Measurements from ENCODE around the gene RAB33A.
A peak's percentile ranks its signal among the peaks of the same experiment; 100 is the strongest.

DNA sequence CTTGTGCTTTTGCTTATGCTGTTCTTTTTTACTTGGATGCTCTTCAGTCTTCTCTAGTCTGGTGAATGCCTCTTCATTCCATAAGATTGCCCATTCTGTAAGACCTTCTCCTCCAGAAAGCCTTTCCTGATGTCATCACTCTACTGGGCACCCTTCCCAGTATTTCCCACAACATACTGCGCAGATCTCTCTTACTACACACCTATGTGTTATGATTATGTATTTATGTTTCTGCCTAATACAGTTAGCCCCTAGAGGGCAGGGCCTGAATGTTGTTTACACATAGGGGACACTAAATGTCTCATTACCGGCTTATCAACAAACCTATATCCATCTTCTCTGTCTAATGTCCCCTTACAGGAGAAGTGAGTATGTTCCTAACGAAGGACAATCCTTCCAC is 27.3 kb upstream of the RAB33A start:
- TF ChIP-seq, protein P1, sequence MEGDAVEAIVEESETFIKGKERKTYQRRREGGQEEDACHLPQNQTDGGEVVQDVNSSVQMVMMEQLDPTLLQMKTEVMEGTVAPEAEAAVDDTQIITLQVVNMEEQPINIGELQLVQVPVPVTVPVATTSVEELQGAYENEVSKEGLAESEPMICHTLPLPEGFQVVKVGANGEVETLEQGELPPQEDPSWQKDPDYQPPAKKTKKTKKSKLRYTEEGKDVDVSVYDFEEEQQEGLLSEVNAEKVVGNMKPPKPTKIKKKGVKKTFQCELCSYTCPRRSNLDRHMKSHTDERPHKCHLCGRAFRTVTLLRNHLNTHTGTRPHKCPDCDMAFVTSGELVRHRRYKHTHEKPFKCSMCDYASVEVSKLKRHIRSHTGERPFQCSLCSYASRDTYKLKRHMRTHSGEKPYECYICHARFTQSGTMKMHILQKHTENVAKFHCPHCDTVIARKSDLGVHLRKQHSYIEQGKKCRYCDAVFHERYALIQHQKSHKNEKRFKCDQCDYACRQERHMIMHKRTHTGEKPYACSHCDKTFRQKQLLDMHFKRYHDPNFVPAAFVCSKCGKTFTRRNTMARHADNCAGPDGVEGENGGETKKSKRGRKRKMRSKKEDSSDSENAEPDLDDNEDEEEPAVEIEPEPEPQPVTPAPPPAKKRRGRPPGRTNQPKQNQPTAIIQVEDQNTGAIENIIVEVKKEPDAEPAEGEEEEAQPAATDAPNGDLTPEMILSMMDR (IDR thresholded peaks at IDR 0.05) = peak; percentile 10
- no peak for TF ChIP-seq EZH2 (IDR thresholded peaks at IDR 0.05; ENCODE audit: borderline replicate concordance, insufficient read depth, low read depth, low read length, poor library complexity, severe bottlenecking)
